ENCODE results near the gene SLC15A1. TPM values are rescaled to one million over a fixed set of nuclear protein-coding genes. Genes with fewer than 3 reads are reported as not detected.

The SLC15A1 gene
- total and polyA plus RNA-seq, 11 donors: not detected

GRCh38 chr13:98779695-98780094, 27.2 kb upstream of the SLC15A1 start:
- H3K36me3 ChIP-seq: no peaks in the 10 kb centered on the region
- H3K27me3 ChIP-seq: peaks cover 0 to 12% (median 0%) of the 10 kb centered on the region in 9 donors
- no peak overlapping the region for H3K4me3 ChIP-seq
- TF ChIP-seq CTCF (IDR thresholded peaks at IDR 0.05) (no peak), POLR2A (IDR thresholded peaks at IDR 0.05) (no peak)
- no peaks in the 10 kb centered on the region for H3K4me1 ChIP-seq
- DNase-seq (no peak), ATAC-seq (no peak)
- H3K9me3 ChIP-seq: no peaks in the 10 kb centered on the region
- no peak overlapping the region for H3K27ac ChIP-seq
- 56 to 62% (median 58%) methylated on average over 1 of the region's 1 CpG for WGBS, 4 donors
- intact Hi-C loops (cut with DNase I): no loop called here

GRCh38 chr13:98778749-98779148, 26.3 kb upstream of the SLC15A1 start:
- Histone ChIP-seq H3K36me3 (no peaks in the 10 kb centered on the region), H3K9me3 (no peaks in the 10 kb centered on the region), H3K4me3 (no peak overlapping the region), H3K27me3 (peaks cover 0 to 12% (median 0%) of the 10 kb centered on the region in 9 donors), H3K27ac (no peak overlapping the region), H3K4me1 (no peaks in the 10 kb centered on the region)
- no peak for DNase-seq
- TF ChIP-seq CTCF (IDR thresholded peaks at IDR 0.05) (no peak), POLR2A (IDR thresholded peaks at IDR 0.05) (no peak)
- intact Hi-C loops (cut with DNase I): no loop called here
- no peak for ATAC-seq
- 65 to 70% (median 68%) methylated on average over 8 of the region's 8 CpGs for WGBS, 4 donors

- no peak for DNase-seq
- Histone ChIP-seq H3K36me3 (no peaks in the 10 kb centered on the region), H3K27me3 (peaks cover 0 to 7% (median 0%) of the 10 kb centered on the region in 9 donors), H3K9me3 (no peaks in the 10 kb centered on the region), H3K4me3 (no peak overlapping the region), H3K27ac (no peak overlapping the region), H3K4me1 (no peaks in the 10 kb centered on the region)
- TF ChIP-seq CTCF (IDR thresholded peaks at IDR 0.05): no peak
- no peak for TF ChIP-seq POLR2A (IDR thresholded peaks at IDR 0.05)
- intact Hi-C loops (cut with DNase I): no loop called here
- WGBS, 4 donors: 83 to 88% (median 86%) methylated on average over 5 of the region's 5 CpGs
- no peak for ATAC-seq
Observed at GRCh38 chr13:98776644-98777043, 24.2 kb upstream of the SLC15A1 start.

GRCh38 chr13:98775844-98776598, 23.5 kb upstream of the SLC15A1 start:
- Histone ChIP-seq H3K36me3 (no peaks in the 10 kb centered on the region), H3K4me3 (no peak overlapping the region), H3K27me3 (peaks cover 0 to 7% (median 0%) of the 10 kb centered on the region in 9 donors), H3K27ac (no peak overlapping the region), H3K9me3 (no peaks in the 10 kb centered on the region), H3K4me1 (no peaks in the 10 kb centered on the region)
- intact Hi-C loops (cut with DNase I): no loop called here
- WGBS, 4 donors: 84 to 91% (median 88%) methylated on average over 22 of the region's 22 CpGs
- no peak for DNase-seq
- ATAC-seq: no peak
- TF ChIP-seq CTCF (IDR thresholded peaks at IDR 0.05) (no peak), POLR2A (IDR thresholded peaks at IDR 0.05) (no peak)

All from heart left ventricle (tissue), 16 donors.